NCI-H345 (cell line): ENCODE data around the gene ACOT11.
"Not testable (repeated sequence)": the region's sequence is repeated elsewhere in the genome, so short reads cannot be mapped to it uniquely, and the experiment has no call there.

Experiments used
- DNase-seq: peaks from one replicate; lab custom pipeline; 2025; lab: John Stamatoyannopoulos, UW

The ACOT11 gene

GRCh38 chr1:54547601-54548388, at the start of gene ACOT11:
TSS of gene ACOT11 (plus strand) at chr1:54548228. CDS start at chr1:54548310, 82 bp downstream.
- no peak for DNase-seq

GRCh38 chr1:54498383-54499096, 49.5 kb upstream of the ACOT11 start:
- no peak for DNase-seq

- no peak for DNase-seq
These were observed 49.0 kb upstream of the ACOT11 start for GRCh38 chr1:54499097-54499359.

- DNase-seq = peak; percentile 38
These were observed 48.5 kb upstream of the ACOT11 start for GRCh38 chr1:54499360-54500106.

GRCh38 chr1:54500107-54500431, 48.0 kb upstream of the ACOT11 start:
- peak; percentile 50 for DNase-seq

- no peak for DNase-seq
These were observed 46.2 kb upstream of the ACOT11 start for GRCh38 chr1:54501849-54502248.

GRCh38 chr1:54502342-54502741, 45.7 kb upstream of the ACOT11 start:
- DNase-seq = no peak

- no peak for DNase-seq
These were observed 41.4 kb upstream of the ACOT11 start for GRCh38 chr1:54506594-54506993.

GRCh38 chr1:54507033-54507870, 40.8 kb upstream of the ACOT11 start:
- DNase-seq = no peak

- DNase-seq = no peak
These were observed 37.2 kb upstream of the ACOT11 start for GRCh38 chr1:54510715-54511270.

- DNase-seq = not testable (repeated sequence)
These were observed 34.0 kb upstream of the ACOT11 start for GRCh38 chr1:54513921-54514580.

GRCh38 chr1:54516249-54516920, 31.6 kb upstream of the ACOT11 start:
- DNase-seq = no peak

GRCh38 chr1:54517496-54517895, 30.5 kb upstream of the ACOT11 start:
- no peak for DNase-seq

GRCh38 chr1:54518489-54518888, 29.5 kb upstream of the ACOT11 start:
- no peak for DNase-seq

GRCh38 chr1:54519709-54520108, 28.3 kb upstream of the ACOT11 start:
- DNase-seq = no peak

GRCh38 chr1:54520631-54521321, 27.3 kb upstream of the ACOT11 start:
- no peak for DNase-seq

- not testable (repeated sequence) for DNase-seq
These were observed 21.5 kb upstream of the ACOT11 start for GRCh38 chr1:54526565-54526964.

GRCh38 chr1:54528613-54529012, 19.4 kb upstream of the ACOT11 start:
- DNase-seq = no peak

- DNase-seq = no peak
These were observed 16.0 kb upstream of the ACOT11 start for GRCh38 chr1:54532033-54532432.

- not testable (repeated sequence) for DNase-seq
These were observed 11.4 kb upstream of the ACOT11 start for GRCh38 chr1:54536656-54537055.
